Nephron progenitor cell (in vitro differentiated cells): ENCODE measurements around the gene FAM180A.

Experiments
- DNase-seq: peaks from one replicate; pipeline ENCODE4 v3.0.0; 2021
- H3K27ac Mint-ChIP-seq: 2 replicates; pipeline ENCODE4 v1.8.0; 2021; ENCODE audit warnings: mild to moderate bottlenecking, moderate library complexity, mixed read lengths
- H3K27me3 Mint-ChIP-seq: 2 replicates; pipeline ENCODE4 v1.8.0; 2021; ENCODE audit warnings: mild to moderate bottlenecking, low read depth, mixed read lengths; ENCODE audit not compliant: poor library complexity
- H3K36me3 Mint-ChIP-seq: 2 replicates; pipeline ENCODE4 v1.8.0; 2021; ENCODE audit warnings: low read depth, mixed read lengths
- H3K4me1 Mint-ChIP-seq: 2 replicates; pipeline ENCODE4 v1.8.0; 2021; ENCODE audit warnings: mixed read lengths
- H3K4me3 Mint-ChIP-seq: 2 replicates; pipeline ENCODE4 v1.8.0; 2021; ENCODE audit warnings: mild to moderate bottlenecking, moderate library complexity, mixed read lengths
- H3K9me3 Mint-ChIP-seq: 2 replicates; pipeline ENCODE4 v1.8.0; 2021; ENCODE audit warnings: mild to moderate bottlenecking, moderate library complexity, mixed read lengths
- CTCF ChIP-seq: fragments of 200-600 bp; sonication (generic); IDR thresholded peaks from 2 replicates; pipeline ENCODE4 v1.5.0; 2021; ENCODE audit warnings: antibody characterized with exemption

Gene FAM180A

GRCh38 chr7:135761751-135762488 lies 13.3 kb upstream of the FAM180A start:
- H3K27ac Mint-ChIP-seq: no peak overlapping the region
- no peak for TF ChIP-seq CTCF
- no peak for DNase-seq
- peaks cover 4% of the 10 kb centered on the region for H3K27me3 Mint-ChIP-seq
- peaks cover 6% of the 10 kb centered on the region for H3K9me3 Mint-ChIP-seq
- peaks cover 5% of the 10 kb centered on the region for H3K4me1 Mint-ChIP-seq
- no peak overlapping the region for H3K4me3 Mint-ChIP-seq
- H3K36me3 Mint-ChIP-seq: no peaks in the 10 kb centered on the region

GRCh38 chr7:135759532-135759931 lies 10.9 kb upstream of the FAM180A start:
- no peak for DNase-seq
- no peak overlapping the region for H3K4me3 Mint-ChIP-seq
- no peak for TF ChIP-seq CTCF
- H3K27ac Mint-ChIP-seq: no peak overlapping the region
- H3K36me3 Mint-ChIP-seq: no peaks in the 10 kb centered on the region
- H3K4me1 Mint-ChIP-seq: peaks cover 5% of the 10 kb centered on the region
- H3K9me3 Mint-ChIP-seq: peaks cover 10% of the 10 kb centered on the region
- H3K27me3 Mint-ChIP-seq: peaks cover 4% of the 10 kb centered on the region

GRCh38 chr7:135758531-135758932 lies 9.9 kb upstream of the FAM180A start:
- peaks cover 5% of the 10 kb centered on the region for H3K4me1 Mint-ChIP-seq
- no peak for TF ChIP-seq CTCF
- no peak for DNase-seq
- H3K4me3 Mint-ChIP-seq: no peak overlapping the region
- no peak overlapping the region for H3K27ac Mint-ChIP-seq
- peaks cover 9% of the 10 kb centered on the region for H3K27me3 Mint-ChIP-seq
- no peaks in the 10 kb centered on the region for H3K36me3 Mint-ChIP-seq
- H3K9me3 Mint-ChIP-seq: peaks cover 10% of the 10 kb centered on the region

GRCh38 chr7:135757719-135758411 lies 9.3 kb upstream of the FAM180A start:
- H3K27me3 Mint-ChIP-seq: peaks cover 9% of the 10 kb centered on the region
- no peak for DNase-seq

GRCh38 chr7:135756191-135756590 lies 7.6 kb upstream of the FAM180A start:
- Mint-ChIP-seq H3K4me3 (no peak overlapping the region), H3K9me3 (peaks cover 10% of the 10 kb centered on the region), H3K36me3 (no peaks in the 10 kb centered on the region), H3K4me1 (peaks cover 5% of the 10 kb centered on the region), H3K27ac (no peak overlapping the region), H3K27me3 (peaks cover 9% of the 10 kb centered on the region)
- TF ChIP-seq CTCF: no peak
- DNase-seq: no peak

More at GRCh38 chr7:135757719-135758411, 9.3 kb upstream of the FAM180A start:
- no peak overlapping the region for H3K4me3 Mint-ChIP-seq
- no peaks in the 10 kb centered on the region for H3K36me3 Mint-ChIP-seq
- peaks cover 5% of the 10 kb centered on the region for H3K4me1 Mint-ChIP-seq
- no peak overlapping the region for H3K27ac Mint-ChIP-seq
- peaks cover 10% of the 10 kb centered on the region for H3K9me3 Mint-ChIP-seq
- no peak for TF ChIP-seq CTCF
